ENCODE data around the gene TCF23. TPM values are rescaled to one million over a fixed set of nuclear protein-coding genes. Genes with fewer than 3 reads are reported as not detected.
"Not testable (repeated sequence)": the region's sequence is repeated elsewhere in the genome, so short reads cannot be mapped to it uniquely, and the experiment has no call there.

TCF23 gene
- total RNA-seq, 6 experiments from 2014 or later: not detected

DNA sequence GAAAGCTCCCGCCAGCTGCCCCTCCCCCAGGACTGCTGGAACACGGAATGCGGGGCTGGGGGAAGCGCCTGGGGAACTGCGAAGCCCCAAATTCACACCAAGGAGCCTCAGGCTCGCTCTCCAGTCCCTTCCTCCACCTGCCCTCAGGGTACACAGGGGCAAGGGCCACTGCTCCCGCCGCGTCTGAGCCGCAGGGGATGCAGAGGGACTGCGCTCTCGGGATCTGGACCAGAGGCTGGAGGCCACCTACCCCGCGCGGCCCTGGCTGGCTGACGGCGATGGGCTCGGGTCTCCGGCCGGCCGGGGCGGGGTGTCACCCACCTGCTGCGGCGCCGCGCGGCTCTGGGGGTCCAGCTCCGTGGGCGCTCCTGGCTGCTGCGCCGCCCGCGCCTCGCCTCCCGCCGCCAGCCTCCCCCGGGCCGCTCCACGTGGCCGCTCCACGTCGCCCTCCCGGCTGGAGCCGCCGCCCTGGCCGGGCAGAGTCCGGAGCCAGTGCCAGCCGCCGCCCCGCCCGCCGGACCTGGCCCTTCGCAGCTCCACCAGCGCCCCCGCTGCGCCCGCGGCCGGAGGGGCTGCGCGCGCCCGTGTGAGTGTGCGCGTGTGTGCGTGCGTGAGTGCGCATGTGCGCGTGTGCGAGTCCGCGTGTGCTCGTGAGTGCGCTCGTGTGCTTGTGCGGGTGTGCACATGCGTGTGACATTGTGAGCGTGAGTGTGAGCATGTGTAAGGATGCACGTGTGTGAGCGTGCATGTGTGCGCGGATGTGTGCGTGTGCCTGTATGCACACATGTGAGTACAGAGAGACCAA is 30.1 kb upstream of the TCF23 start, which contains the start of gene CGREF1:
Gene CGREF1, minus strand, starts transcription at position 604 of the 805 bp plus-strand sequence. CDS start 14,762 bp downstream, outside the sequence.
- Mint-ChIP-seq H3K36me3 (ENCODE audit: low read depth) (no peaks in the 10 kb centered on the region), H3K9me3 (no peaks in the 10 kb centered on the region), H3K27ac (no peak within 1 kb of the TSS), H3K4me1 (ENCODE audit: low read depth) (no peaks in the 10 kb centered on the region), H3K27me3 (ENCODE audit: insufficient read depth) (peaks cover 62% of the 10 kb centered on the region), H3K4me3 (no peak within 1 kb of the TSS)
- DNase-seq: no peak
- TF ChIP-seq, protein P1, sequence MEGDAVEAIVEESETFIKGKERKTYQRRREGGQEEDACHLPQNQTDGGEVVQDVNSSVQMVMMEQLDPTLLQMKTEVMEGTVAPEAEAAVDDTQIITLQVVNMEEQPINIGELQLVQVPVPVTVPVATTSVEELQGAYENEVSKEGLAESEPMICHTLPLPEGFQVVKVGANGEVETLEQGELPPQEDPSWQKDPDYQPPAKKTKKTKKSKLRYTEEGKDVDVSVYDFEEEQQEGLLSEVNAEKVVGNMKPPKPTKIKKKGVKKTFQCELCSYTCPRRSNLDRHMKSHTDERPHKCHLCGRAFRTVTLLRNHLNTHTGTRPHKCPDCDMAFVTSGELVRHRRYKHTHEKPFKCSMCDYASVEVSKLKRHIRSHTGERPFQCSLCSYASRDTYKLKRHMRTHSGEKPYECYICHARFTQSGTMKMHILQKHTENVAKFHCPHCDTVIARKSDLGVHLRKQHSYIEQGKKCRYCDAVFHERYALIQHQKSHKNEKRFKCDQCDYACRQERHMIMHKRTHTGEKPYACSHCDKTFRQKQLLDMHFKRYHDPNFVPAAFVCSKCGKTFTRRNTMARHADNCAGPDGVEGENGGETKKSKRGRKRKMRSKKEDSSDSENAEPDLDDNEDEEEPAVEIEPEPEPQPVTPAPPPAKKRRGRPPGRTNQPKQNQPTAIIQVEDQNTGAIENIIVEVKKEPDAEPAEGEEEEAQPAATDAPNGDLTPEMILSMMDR (IDR thresholded peaks at IDR 0.05): no peak

DNA sequence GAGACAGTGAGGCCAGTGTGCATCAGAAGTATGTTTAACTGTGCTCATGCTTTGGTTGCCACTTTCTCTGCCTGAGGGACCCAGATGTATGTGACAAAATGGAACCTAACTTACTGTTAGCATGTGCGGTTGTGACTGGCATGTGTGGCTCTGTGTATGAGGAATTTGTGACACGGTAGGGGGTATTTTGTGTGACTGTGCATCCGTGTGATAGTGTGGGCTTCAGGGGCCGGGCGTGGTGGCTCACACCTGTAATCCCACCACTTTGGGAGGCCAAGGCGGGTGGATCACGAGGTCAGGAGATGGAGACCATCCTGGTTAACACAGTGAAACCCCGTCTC is 29.5 kb upstream of the TCF23 start:
- not testable (repeated sequence) for H3K4me3 Mint-ChIP-seq; H3K4me1 Mint-ChIP-seq (ENCODE audit: low read depth); H3K36me3 Mint-ChIP-seq (ENCODE audit: low read depth); H3K9me3 Mint-ChIP-seq; H3K27ac Mint-ChIP-seq; DNase-seq
- peaks cover 63% of the 10 kb centered on the region for H3K27me3 Mint-ChIP-seq (ENCODE audit: insufficient read depth)

DNA sequence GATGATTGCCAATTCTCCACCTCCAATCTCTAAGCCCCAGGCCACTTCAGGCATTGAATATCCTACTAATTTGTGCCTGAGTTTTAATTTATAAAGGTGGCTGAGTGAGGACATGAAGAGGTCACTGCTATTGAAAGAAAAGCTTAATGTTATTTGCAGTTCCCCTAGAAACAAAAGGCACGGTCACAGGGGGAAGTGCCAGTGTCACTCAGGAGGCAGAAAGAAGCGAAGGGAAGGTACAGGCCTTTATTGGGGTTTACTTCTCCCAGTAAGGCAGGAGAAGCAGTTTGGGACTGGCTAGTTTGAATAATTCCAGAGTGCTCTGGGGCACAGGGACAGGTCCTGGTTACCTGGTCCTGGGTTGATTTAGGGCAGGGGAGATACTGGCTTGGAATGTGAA is 26.9 kb upstream of the TCF23 start:
- Mint-ChIP-seq H3K36me3 (ENCODE audit: low read depth) (no peaks in the 10 kb centered on the region), H3K4me3 (no peak overlapping the region), H3K27ac (no peak overlapping the region), H3K9me3 (no peaks in the 10 kb centered on the region), H3K27me3 (ENCODE audit: insufficient read depth) (peaks cover 58% of the 10 kb centered on the region), H3K4me1 (ENCODE audit: low read depth) (no peaks in the 10 kb centered on the region)
- no peak for DNase-seq
- TF ChIP-seq, protein P1 (IDR thresholded peaks at IDR 0.05): no peak

DNA sequence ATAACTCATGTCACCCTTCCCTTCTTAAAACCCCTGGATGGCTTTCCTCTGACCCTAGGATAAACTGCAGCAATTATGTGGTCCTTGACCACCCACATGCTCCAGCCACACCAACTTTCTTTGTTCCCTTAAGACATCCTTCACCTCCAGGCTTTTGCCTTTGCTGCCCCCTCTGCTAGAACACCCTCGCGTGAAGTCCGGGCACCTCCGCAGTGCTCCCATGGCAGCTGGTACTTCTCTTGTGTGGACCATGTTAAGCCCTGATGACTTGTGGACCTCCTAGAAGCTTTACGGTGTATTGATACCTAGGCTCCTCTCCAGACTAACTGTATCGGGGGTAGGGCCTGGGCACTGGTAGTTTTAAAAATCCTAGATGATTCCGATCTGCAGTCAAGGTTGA is 26.0 kb upstream of the TCF23 start:
- DNase-seq: no peak
- no peak overlapping the region for H3K27ac Mint-ChIP-seq
- TF ChIP-seq, protein P1 (IDR thresholded peaks at IDR 0.05): no peak
- no peaks in the 10 kb centered on the region for H3K4me1 Mint-ChIP-seq (ENCODE audit: low read depth)
- H3K36me3 Mint-ChIP-seq (ENCODE audit: low read depth): no peaks in the 10 kb centered on the region
- peaks cover 55% of the 10 kb centered on the region for H3K27me3 Mint-ChIP-seq (ENCODE audit: insufficient read depth)
- no peaks in the 10 kb centered on the region for H3K9me3 Mint-ChIP-seq
- peak overlapping the region; percentile 79; the same call in 1 of the 2 replicates for H3K4me3 Mint-ChIP-seq

DNA sequence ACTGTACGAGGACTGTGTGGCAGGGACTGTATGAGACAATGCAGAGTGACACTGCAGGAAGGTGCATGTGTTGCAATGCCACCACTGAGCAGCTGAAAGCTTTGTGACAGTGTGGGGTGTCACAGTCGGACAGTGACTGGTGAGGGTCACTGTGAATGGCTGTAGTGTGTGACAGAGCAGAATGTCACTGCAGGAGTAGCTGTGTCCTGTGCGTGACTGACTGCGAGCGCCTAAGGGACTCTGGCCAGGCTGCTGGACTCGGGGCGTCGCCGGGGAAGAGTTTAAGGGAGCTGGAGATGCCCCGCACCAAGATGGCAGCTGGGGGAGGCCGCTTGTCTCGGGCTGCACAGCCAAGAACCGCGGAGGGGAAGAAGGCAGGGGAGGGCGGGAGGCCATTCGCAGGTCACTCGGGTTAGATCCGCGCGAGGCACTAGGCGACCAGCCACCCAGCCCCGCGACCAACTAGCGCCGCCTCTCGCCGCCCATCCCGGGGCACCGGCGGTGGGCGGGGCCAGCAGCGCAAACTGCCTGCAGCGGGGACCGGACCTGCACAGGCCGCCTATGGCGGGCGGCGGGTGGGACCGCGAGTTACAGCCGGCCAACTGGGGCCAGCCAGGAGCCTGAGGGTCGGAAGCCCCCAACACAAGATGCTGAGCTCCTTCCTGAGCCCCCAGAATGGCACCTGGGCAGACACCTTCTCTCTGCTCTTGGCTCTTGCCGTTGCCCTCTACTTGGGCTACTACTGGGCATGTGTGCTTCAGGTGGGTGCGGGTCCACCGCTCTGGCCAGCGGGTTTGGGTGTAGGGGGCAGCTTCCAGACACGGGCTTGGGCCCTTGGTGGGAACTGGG is 25.3 kb upstream of the TCF23 start, which contains the start of gene ABHD1:
Gene ABHD1, plus strand, starts transcription at position 514 of the 849 bp plus-strand sequence. Its CDS starts 134 bp downstream, at position 648.
- no peak within 1 kb of the TSS for H3K27ac Mint-ChIP-seq

More for the DNA sequence above, 25.3 kb upstream of the TCF23 start, which contains the start of gene ABHD1:
- TF ChIP-seq, protein P1 (IDR thresholded peaks at IDR 0.05): no peak
- Mint-ChIP-seq H3K27me3 (ENCODE audit: insufficient read depth) (peaks cover 50% of the 10 kb centered on the region), H3K4me1 (ENCODE audit: low read depth) (no peaks in the 10 kb centered on the region), H3K36me3 (ENCODE audit: low read depth) (no peaks in the 10 kb centered on the region), H3K9me3 (no peaks in the 10 kb centered on the region), H3K4me3 (peak within 1 kb of the TSS; percentile 79)
- no peak for DNase-seq
